Pons (tissue), 1 donor: ENCODE measurements around the gene P2RX3.
"Not testable (repeated sequence)": the region's sequence is repeated elsewhere in the genome, so short reads cannot be mapped to it uniquely, and the experiment has no call there.

Experiments used
- DNase-seq: peaks from one replicate; pipeline ENCODE4 v3.0.0-alpha.2; 2016; ENCODE audit warnings: low spot score

Gene P2RX3

GRCh38 chr11:57324886-57325734 lies 13.0 kb upstream of the P2RX3 start, which contains the start of gene TNKS1BP1:
Gene TNKS1BP1 (minus strand): TSS chr11:57324952. CDS start chr11:57321885, 3,067 bp downstream.
- DNase-seq = peak; percentile 95

GRCh38 chr11:57325735-57326048 lies 12.5 kb upstream of the P2RX3 start:
- DNase-seq = no peak

GRCh38 chr11:57327721-57328120 lies 10.4 kb upstream of the P2RX3 start:
- no peak for DNase-seq

DNA sequence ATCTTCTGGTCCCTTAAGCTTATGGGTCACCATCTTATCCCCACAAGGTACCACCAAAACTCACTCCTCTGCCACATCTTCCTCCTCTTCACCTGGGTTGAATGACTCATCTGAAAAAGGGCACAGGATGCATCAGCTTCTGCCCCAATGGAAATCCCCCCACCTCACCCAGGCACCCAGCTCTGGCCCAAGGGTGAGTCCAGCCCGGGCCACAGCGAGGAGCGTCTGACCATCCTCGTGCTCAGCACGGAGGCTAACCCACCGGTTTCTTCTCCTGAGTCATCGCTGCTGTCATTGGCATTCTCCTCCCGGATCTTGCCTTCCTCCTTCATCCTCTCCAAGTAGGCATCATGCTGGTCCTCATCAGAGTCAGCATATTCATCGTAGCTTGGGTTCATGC lies 8.1 kb upstream of the P2RX3 start:
- DNase-seq = no peak

DNA sequence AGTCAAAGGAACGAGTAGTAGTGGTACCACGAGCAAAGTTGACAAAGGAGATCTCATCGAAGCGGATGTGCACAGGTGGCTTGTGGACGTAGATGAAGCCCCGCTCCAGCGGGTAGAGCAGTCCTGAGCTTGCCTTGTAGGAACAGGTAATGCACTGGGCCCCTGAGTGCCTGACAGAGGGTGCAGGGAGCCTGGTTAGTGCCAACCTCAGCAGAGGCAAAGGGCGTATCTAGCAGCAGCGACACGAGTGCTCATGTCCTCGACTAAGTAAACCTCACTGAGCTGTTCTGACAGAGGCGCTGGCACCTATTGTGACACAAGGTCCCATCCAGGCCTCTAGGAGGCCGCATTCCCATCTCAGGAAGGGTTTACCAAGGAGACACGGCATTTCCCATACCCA lies 6.4 kb upstream of the P2RX3 start:
- DNase-seq = no peak

GRCh38 chr11:57332694-57333440 lies 5.3 kb upstream of the P2RX3 start:
- DNase-seq = no peak

GRCh38 chr11:57335023-57335342 lies 3.2 kb upstream of the P2RX3 start:
- no peak for DNase-seq

DNA sequence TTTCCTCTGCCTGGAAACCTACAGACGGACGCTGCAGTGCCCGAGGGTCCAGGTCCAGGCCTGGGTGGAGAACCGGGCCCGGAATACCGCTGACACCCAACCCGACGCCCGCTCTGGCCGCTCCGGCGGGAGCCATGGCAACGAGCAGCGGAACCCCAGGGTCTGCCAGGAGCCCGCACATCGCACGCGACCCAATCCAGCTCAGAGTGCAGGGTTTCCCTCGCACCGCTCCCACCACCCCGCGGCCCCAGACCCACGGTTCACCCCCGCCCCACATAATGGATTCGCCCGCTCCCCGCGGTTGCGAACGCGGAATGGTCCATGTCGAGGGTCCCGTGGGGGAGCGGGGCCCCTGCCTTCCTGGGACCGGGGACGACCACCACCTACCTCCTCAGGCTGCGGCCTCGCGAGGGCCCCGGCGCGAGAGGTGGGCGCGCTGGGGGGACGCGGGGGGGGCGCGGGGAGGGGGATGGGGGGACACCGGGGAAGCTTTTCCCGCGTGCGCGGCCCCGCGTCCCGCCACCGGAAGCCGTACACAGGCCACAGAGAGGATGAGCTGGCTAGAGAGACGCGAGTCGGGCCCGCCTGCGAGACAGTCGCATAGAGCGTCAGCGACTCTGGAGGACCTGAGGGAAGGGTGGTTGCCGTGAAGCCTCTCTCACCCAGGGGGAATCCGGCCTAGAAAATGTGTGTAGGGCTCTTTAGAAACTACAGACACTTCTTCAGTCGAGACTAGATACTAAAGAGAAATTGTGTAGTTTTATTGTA lies 2.6 kb upstream of the P2RX3 start, which contains the start of gene SSRP1:
TSS of gene SSRP1 (minus strand) at position 550 of the 768 bp plus-strand sequence. CDS start 771 bp downstream, outside the sequence.
- DNase-seq = peak; percentile 81

DNA sequence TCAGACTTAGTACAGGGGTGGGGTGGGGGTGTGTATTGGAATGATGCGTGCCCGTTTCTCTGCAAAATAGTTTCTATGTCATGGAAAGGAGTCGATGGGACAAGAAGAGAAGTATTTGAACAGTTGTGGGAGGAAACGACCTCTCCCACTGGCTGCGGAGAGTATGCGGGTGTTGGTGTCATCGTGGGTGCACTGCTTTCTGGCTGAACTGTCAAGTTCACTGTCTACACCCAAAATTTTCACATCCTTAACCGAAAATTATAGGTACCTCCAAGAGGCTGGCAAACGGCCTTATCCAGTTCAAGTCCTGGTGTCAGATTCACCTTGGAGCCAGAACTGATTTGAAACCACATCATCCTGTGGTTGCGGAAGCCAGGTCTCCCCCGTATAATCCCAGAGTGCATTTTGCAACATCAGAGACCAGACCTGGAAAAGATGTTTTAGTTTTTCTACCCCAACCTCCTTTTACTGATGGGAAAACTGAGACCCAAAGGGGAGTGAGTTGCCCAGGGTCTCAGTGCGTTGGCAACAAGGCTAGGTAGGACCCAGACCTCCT lies 2.0 kb upstream of the P2RX3 start:
- DNase-seq = no peak

- DNase-seq = not testable (repeated sequence)
Measured at GRCh38 chr11:57336856-57337255, 1.3 kb upstream of the P2RX3 start.

GRCh38 chr11:57339328-57339727 lies 1.2 kb downstream of the P2RX3 start:
- DNase-seq = no peak

DNA sequence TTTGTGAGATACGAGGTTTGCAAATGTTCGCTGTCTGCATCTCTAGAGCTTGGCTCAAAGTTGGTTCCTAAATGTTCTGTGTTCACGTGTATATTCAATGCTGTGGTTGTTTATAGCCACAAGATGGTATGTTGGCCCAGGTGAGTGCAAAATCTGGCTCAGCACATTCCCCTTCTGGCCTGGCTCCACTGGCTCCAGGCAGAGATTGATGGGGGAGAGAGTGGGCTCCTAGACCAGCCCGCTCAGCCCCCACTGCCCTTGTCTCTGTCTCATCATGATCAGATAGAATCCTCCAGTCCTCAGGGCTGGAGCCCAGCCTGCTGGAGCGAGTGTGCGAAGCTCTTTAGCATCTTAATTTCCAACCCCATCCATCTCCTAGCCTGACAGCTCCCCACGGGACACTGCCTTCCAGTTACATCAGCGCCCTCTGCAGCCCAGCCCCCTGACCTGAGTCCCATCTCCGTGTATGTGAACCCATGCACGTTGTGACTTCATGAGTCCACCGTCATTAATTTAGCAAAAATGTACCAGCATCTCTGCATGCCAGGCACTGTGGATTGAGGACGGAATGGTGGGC lies 2.0 kb downstream of the P2RX3 start:
- no peak for DNase-seq

- no peak for DNase-seq
Measured at GRCh38 chr11:57341250-57341808, 3.2 kb downstream of the P2RX3 start.

- DNase-seq = no peak
Measured at GRCh38 chr11:57342702-57343101, 4.5 kb downstream of the P2RX3 start.

DNA sequence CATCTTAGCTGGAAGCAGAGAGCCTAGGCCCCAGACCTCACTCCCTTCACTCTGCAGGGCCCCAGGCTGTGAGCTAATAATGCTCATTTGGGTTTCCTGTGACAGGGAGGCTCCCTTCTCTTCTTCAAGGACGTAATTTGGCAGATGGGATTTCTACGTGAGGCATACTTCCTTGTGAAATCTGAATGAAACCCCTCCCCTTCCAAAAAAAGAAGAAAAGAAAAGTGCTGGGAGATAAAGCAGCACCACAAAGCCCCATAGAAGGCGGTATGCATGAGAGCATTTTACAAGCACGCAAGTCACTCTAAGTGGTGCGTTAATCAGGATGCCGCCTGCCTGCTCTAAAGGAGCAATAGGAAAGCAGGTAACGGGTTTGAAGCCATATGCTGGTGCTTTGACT lies 5.7 kb downstream of the P2RX3 start:
- DNase-seq = no peak

GRCh38 chr11:57344826-57345225 lies 6.7 kb downstream of the P2RX3 start:
- no peak for DNase-seq

- peak; percentile 73 for DNase-seq
Measured at GRCh38 chr11:57345555-57346211, 7.5 kb downstream of the P2RX3 start.

DNA sequence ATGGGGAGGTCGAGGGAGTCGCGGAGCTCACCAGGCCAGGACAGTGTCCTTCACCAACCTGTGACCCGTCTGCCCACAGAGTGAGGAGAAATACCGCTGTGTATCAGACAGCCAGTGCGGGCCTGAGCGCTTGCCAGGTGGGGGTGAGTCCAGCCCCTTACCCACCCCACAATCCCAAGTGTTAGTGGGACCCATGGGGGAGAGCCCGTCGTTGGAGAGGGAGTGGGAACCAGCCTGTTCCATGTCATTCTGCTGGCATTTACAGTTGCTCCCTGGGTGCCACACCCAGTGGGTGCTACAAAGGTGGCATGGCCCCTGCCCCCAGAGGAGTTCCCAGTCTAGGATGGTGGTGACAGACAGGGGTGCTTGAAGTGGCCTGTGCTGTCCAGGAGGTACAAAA lies 9.2 kb downstream of the P2RX3 start:
- DNase-seq = no peak

DNA sequence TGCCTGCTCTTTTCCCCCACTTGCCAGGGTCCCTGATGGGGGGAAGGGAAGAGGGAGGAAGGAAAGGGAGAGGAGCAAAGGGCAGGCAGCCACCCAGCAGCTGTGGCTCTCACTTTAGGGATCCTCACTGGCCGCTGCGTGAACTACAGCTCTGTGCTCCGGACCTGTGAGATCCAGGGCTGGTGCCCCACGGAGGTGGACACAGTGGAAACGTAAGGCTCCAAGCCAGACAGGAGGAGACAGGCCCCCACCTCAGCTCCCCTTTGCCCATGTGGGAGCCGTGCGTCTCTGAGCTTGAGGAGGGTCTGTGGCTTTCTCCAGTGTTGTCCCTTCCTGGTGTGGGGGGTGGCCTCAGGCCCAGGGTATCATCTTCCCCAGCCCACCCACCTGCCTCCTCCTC lies 9.9 kb downstream of the P2RX3 start:
- no peak for DNase-seq

DNA sequence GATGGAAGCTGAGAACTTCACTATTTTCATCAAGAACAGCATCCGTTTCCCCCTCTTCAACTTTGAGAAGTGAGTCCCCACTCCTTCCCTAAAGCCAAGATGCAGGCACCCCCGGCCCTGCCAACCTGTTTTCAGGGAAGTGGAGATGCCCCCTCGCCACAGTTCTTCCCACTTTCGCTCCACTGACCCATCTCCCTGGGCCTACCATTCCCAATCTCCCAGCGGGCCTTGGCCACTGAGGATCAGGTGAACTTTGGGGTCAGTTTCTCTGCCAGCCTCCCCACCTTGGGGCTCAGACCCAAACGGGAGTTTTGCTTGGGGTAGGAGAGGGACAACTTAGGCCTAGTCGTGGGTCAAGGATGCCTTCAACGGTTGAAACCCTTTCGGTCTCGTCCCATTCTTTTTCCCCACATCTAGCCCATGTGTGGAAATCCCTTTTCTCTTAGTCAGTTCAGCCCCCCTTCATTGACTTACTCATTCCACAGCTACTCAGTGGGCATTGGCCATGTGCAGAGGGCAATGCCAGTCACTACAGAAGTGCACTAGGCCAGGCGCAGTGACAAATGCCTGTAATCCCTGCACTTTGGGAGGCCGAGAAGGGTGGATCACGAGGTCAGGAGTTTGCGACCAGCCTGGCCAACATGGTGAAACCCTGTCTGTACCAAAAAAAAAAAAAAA lies 10.6 kb downstream of the P2RX3 start:
- DNase-seq = no peak
